GM12875 (cell line): Measurements from ENCODE around the gene TAF1B.

Source experiments
- H3K4me3 ChIP-seq: one replicate; pipeline ENCODE4 v1.5.1; 2011; ENCODE audit warnings: low read depth, low read length, control low read depth
- CTCF ChIP-seq: IDR thresholded peaks from 2 replicates; pipeline ENCODE4 v1.5.1; 2011; ENCODE audit warnings: low read depth, mild to moderate bottlenecking, control low read depth, inconsistent platforms, low read length, moderate library complexity, borderline replicate concordance; ENCODE audit not compliant: insufficient read depth

TAF1B gene

DNA sequence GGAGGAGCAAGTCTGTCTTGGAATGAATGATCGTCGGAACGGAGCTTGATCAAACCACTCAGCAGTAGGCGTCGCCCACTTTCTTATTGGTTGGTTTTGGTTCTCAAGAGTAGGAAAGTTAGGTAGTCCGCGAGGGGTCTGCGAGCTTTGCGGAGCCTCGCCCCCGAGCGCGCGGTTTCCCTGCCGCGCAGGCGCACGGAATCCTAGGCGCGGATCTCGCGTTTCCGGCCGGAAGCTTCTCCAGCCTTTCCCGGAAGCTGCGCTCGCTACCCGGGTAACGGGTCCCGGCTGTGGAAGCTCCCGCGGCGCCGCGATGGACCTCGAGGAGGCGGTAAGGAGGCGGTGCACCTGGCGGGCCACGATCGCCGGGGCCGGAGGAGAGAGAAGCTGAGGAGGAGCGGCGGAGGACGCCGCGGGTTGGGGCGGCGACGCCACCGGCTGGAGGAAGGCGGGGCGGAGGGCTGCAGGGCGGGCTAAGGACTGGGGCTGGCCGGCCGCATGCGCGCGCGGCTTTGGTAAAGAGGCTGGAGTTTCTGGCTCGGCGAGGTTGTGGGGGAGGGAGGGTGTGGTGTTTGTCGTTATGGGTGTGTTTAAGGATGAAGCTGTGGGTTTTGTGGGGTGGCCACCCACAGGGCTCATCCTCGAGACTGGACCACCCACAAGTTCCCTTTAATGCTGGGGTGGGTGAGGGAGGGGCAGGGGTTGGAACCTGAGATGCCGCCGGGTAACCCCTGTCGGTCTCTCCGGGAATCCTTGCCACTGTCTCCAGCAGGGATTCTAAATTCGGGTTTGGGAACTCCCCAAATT lies at the start of gene TAF1B:
TSS of gene TAF1B (plus strand) at position 246 of the 807 bp plus-strand sequence. CDS start at position 314, 68 bp downstream.
- TF ChIP-seq CTCF = peak; percentile 34; the same call in 1 of the 2 replicates
- peak within 1 kb of the TSS; percentile 72 for H3K4me3 ChIP-seq

DNA sequence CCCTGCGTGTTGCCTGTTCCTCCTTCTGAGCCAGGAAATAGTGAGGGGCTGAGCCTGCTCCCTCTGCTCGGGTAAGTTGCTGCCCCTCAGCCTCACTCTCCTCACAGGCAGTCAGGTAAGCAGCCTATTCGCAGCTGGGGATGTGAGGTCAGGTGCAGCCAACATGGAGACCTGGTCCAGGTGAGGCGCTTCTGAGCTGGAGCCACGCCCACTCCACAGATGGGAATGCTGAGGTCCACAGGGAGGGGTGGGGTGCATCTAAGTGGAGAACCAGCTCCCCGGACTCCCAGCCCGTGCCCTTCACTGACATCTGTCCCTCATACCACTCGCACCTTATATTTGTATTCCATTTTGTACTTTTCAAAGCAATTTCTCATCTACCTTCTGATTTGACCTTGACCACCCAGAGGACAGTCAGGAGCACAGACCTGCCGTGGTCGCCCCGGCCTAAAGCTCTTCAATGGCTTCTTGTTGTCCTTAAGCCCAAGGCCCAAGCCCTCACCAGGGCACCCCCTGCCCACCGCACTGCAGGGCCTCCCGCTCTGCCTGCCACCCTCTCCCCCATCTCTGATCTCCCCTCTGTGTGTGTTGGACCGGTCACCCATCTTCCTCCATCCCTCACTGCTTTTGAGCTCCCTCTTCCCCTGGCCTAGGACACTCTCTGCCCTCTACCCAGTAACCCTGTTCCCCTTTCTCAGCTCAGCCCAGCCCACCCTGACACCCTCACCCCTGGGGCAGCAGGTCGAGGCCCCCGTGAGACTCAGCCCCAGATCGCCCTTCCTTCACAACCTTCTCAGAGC lies 49.2 kb upstream of the TAF1B start:
- TF ChIP-seq CTCF = no peak
- no peak overlapping the region for H3K4me3 ChIP-seq

DNA sequence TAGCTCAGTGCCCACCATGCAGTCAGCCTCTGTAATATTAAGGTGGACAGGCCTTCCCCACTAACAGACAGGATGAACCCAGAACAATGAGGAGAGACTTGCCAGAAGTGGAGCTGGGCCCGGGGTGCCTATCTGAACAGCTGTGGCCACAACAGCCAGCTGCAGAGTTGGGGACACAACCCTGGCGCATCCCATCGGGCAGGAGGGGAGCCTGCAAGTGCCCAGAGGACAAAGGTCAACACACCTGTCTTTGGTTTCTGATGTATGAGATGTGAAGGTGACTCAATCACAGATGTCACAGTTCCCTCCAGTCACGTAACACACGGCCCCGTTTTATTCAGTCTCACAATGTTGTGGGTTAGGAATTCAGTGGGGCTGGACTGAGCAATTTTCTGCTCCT lies 48.2 kb upstream of the TAF1B start:
- no peak for TF ChIP-seq CTCF
- H3K4me3 ChIP-seq = no peak overlapping the region

GRCh38 chr2:9796056-9797010 lies 46.9 kb upstream of the TAF1B start:
- TF ChIP-seq CTCF = no peak
- H3K4me3 ChIP-seq = no peak overlapping the region

- no peak overlapping the region for H3K4me3 ChIP-seq
- no peak for TF ChIP-seq CTCF
Observed at GRCh38 chr2:9797086-9797485, 46.2 kb upstream of the TAF1B start.

DNA sequence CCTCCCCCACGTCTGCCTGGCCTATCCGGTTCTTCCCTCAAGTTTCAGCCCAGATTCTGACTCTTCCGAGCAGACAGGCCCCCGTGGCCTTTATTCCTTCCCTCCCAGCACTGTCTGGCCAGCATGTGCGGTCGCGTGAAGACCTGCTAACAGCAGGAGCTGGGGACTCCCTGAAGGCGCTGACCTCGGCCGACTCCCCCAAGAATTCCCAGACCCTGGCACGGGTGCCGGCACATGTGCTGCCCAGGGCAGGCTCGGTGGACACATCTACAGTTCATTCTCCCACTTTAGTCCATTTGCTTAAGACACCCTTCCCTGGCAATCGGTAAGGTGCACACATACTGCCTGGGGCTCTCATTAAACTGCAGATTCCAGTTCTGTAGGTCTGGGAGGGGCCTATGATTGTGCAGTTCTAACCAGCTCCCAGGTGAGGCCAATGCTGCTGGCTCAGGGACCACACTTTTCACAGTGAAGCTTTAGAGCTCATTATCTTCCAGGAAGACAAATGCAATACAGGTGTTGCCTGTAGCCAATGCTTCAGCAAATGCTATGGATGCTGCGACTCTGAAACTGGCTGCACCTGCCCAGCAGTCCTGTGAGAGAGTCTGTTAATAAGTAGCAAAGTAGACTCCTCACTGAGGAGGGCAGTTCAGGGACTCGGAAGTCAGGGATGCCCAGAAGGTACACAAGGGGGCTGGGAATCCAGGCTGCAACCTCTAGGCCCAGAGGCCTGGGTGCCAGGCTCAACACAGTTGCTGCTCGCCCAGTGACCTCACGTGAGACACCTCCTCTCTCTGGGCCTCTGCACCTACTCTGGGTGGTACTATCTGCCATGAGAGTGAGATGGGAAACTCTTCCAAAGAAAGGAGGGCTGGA lies 45.4 kb upstream of the TAF1B start:
- H3K4me3 ChIP-seq = no peak overlapping the region
- no peak for TF ChIP-seq CTCF
